Chondrocyte (in vitro differentiated cells): ENCODE data around the gene ABLIM2. TPM values are rescaled to one million over a fixed set of nuclear protein-coding genes. Genes with fewer than 3 reads are reported as not detected.

Experiments used
- DNase-seq: peaks from one replicate; pipeline ENCODE4 v3.0.0; 2021; ENCODE audit warnings: mixed read lengths, low spot score
- H3K27ac Mint-ChIP-seq: one replicate; pipeline ENCODE4 v1.8.0; 2021; ENCODE audit warnings: mild to moderate bottlenecking, moderate library complexity, mixed read lengths; ENCODE audit not compliant: unreplicated experiment
- H3K27me3 Mint-ChIP-seq: 2 replicates; pipeline ENCODE4 v1.8.0; 2021; ENCODE audit warnings: low read depth, mixed read lengths
- H3K36me3 Mint-ChIP-seq: 2 replicates; pipeline ENCODE4 v1.8.0; 2021; ENCODE audit warnings: low read depth, mixed read lengths
- H3K4me1 Mint-ChIP-seq: 2 replicates; pipeline ENCODE4 v1.8.0; 2021; ENCODE audit warnings: low read depth, mild to moderate bottlenecking, mixed read lengths
- H3K4me3 Mint-ChIP-seq: one replicate; pipeline ENCODE4 v1.8.0; 2021; ENCODE audit warnings: mild to moderate bottlenecking, moderate library complexity, mixed read lengths; ENCODE audit not compliant: unreplicated experiment
- H3K9me3 Mint-ChIP-seq: 2 replicates; pipeline ENCODE4 v1.8.0; 2021; ENCODE audit warnings: low read depth, mixed read lengths
- CTCF ChIP-seq: fragments of 200-600 bp; sonication (generic); IDR thresholded peaks from 2 replicates; pipeline ENCODE4 v1.5.0; 2021; ENCODE audit warnings: antibody characterized with exemption, mild to moderate bottlenecking, moderate library complexity
- total RNA-seq: library from RNA; stranded (reverse); gene quantifications from 3 replicates; pipeline ENCODE4 v1.2.1, GENCODE V29; 2021

The ABLIM2 gene
- total RNA-seq, 1 donor from 2014 or later: 0.47 TPM

GRCh38 chr4:7995866-7996265 is 162.7 kb downstream of the ABLIM2 start:
- no peaks in the 10 kb centered on the region for H3K4me1 Mint-ChIP-seq
- H3K36me3 Mint-ChIP-seq: no peaks in the 10 kb centered on the region
- H3K27ac Mint-ChIP-seq: no peak overlapping the region
- H3K9me3 Mint-ChIP-seq: no peaks in the 10 kb centered on the region
- TF ChIP-seq CTCF: no peak
- H3K4me3 Mint-ChIP-seq: no peak overlapping the region
- H3K27me3 Mint-ChIP-seq: peaks cover 3% of the 10 kb centered on the region
- no peak for DNase-seq

GRCh38 chr4:7995135-7995534 is 163.5 kb downstream of the ABLIM2 start:
- no peak for TF ChIP-seq CTCF
- Mint-ChIP-seq H3K4me1 (no peaks in the 10 kb centered on the region), H3K9me3 (no peaks in the 10 kb centered on the region), H3K27me3 (peaks cover 3% of the 10 kb centered on the region), H3K36me3 (no peaks in the 10 kb centered on the region), H3K27ac (no peak overlapping the region), H3K4me3 (no peak overlapping the region)
- DNase-seq: no peak

- no peak for DNase-seq
These were observed 164.9 kb downstream of the ABLIM2 start for GRCh38 chr4:7993671-7994070.

GRCh38 chr4:7992846-7993245 is 165.8 kb downstream of the ABLIM2 start:
- H3K27me3 Mint-ChIP-seq: peaks cover 3% of the 10 kb centered on the region
- no peak overlapping the region for H3K27ac Mint-ChIP-seq
- peaks cover 6% of the 10 kb centered on the region for H3K4me1 Mint-ChIP-seq
- DNase-seq: peak; percentile 90
- no peak for TF ChIP-seq CTCF
- peaks cover 6% of the 10 kb centered on the region for H3K9me3 Mint-ChIP-seq
- H3K36me3 Mint-ChIP-seq: peaks cover 2% of the 10 kb centered on the region
- H3K4me3 Mint-ChIP-seq: no peak overlapping the region

More at GRCh38 chr4:7993671-7994070, 164.9 kb downstream of the ABLIM2 start:
- H3K27me3 Mint-ChIP-seq: peaks cover 3% of the 10 kb centered on the region
- peaks cover 6% of the 10 kb centered on the region for H3K9me3 Mint-ChIP-seq
- H3K27ac Mint-ChIP-seq: no peak overlapping the region
- no peak for TF ChIP-seq CTCF
- no peaks in the 10 kb centered on the region for H3K4me1 Mint-ChIP-seq
- H3K4me3 Mint-ChIP-seq: no peak overlapping the region
- H3K36me3 Mint-ChIP-seq: peaks cover 2% of the 10 kb centered on the region

- no peak for DNase-seq
- Mint-ChIP-seq H3K36me3 (peaks cover 2% of the 10 kb centered on the region), H3K27me3 (peaks cover 3% of the 10 kb centered on the region), H3K27ac (no peak overlapping the region), H3K9me3 (peaks cover 6% of the 10 kb centered on the region), H3K4me1 (peaks cover 22% of the 10 kb centered on the region), H3K4me3 (no peak overlapping the region)
- no peak for TF ChIP-seq CTCF
These were observed 167.7 kb downstream of the ABLIM2 start for GRCh38 chr4:7990807-7991459.
